ENCODE measurements around the gene CFAP68. TPM values are rescaled to one million over a fixed set of nuclear protein-coding genes. Genes with fewer than 3 reads are reported as not detected.

The CFAP68 gene
- total RNA-seq, 1 experiment from 2014 or later: 8.6 TPM

DNA sequence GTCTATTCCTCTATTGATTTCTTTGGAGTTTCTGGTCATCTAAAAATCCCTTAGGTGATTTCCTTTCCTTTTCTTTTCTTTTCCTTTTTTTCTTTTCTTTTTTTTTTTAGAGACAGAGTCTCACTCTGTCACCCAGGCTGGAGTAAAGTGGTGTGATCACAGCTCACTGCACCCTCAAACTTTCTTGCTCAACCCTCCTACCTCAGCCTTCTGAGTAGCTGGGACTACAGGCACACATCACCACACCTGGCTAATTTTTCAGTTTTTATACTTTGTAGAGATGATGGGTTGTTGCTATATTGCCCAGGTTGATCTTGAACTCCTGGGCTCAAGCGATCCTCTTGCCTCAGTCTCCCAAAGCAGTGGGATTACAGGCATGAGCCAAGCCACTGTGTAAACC is 37.4 kb downstream of the CFAP68 start:
- H3K4me3 ChIP-seq: no peak overlapping the region
- no peak for DNase-seq (ENCODE audit: low read depth in 1 of 2, low spot score in 2 of 2)
- H3K27me3 ChIP-seq (replicated peaks): no peaks in the 10 kb centered on the region
- peaks cover 20% of the 10 kb centered on the region for H3K4me1 ChIP-seq (replicated peaks)
- H3K9me3 ChIP-seq (replicated peaks): no peaks in the 10 kb centered on the region
- no peak overlapping the region for H3K27ac ChIP-seq
- no peaks in the 10 kb centered on the region for H3K36me3 ChIP-seq

DNA sequence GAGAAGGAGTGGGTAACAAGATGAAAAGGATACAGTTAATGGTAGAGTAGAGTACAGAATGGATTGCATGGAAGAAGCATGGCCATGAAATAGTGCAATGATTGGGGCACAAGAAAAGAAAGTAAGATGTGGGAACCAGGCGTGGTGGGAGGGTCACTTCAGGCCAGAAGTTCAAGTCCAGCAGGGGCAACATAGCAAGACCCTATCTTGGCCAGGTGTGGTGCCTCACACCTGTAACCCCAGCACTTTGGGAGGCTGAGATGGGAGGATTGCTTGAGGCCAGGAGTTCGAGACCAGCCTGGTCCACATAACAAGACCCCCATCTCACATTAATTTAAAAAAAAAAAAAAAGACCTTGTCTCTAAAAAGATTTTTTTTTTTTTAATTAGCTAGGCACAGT is 38.0 kb downstream of the CFAP68 start:
- Histone ChIP-seq H3K36me3 (no peaks in the 10 kb centered on the region), H3K4me3 (no peak overlapping the region), H3K9me3 (replicated peaks) (no peaks in the 10 kb centered on the region), H3K27me3 (replicated peaks) (no peaks in the 10 kb centered on the region), H3K4me1 (replicated peaks) (peaks cover 14% of the 10 kb centered on the region), H3K27ac (no peak overlapping the region)
- no peak for DNase-seq (ENCODE audit: low read depth in 1 of 2, low spot score in 2 of 2)

DNA sequence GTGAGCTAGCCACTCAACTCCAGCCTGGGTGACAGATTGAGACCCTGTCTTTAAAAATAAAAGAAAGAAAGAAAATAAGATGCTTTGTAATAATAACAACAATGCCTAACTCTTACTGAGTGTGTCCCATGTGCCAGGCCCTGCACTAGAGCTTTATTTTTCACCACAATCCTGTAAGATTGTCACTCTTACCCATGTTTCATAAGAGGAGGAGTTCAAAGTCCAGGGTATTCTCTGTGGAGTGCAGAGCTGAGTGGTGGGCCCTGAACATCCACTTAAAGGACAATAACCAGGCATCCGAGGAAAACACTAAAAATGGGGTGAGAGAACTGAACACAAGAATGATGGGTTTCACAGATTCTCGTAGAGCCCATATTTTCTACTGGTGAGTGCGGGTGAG is 38.4 kb downstream of the CFAP68 start:
- no peaks in the 10 kb centered on the region for H3K36me3 ChIP-seq
- H3K4me1 ChIP-seq (replicated peaks): peaks cover 14% of the 10 kb centered on the region
- no peak overlapping the region for H3K27ac ChIP-seq
- no peaks in the 10 kb centered on the region for H3K27me3 ChIP-seq (replicated peaks)
- DNase-seq (ENCODE audit: low read depth in 1 of 2, low spot score in 2 of 2): no peak
- no peak overlapping the region for H3K4me3 ChIP-seq
- H3K9me3 ChIP-seq (replicated peaks): no peaks in the 10 kb centered on the region

DNA sequence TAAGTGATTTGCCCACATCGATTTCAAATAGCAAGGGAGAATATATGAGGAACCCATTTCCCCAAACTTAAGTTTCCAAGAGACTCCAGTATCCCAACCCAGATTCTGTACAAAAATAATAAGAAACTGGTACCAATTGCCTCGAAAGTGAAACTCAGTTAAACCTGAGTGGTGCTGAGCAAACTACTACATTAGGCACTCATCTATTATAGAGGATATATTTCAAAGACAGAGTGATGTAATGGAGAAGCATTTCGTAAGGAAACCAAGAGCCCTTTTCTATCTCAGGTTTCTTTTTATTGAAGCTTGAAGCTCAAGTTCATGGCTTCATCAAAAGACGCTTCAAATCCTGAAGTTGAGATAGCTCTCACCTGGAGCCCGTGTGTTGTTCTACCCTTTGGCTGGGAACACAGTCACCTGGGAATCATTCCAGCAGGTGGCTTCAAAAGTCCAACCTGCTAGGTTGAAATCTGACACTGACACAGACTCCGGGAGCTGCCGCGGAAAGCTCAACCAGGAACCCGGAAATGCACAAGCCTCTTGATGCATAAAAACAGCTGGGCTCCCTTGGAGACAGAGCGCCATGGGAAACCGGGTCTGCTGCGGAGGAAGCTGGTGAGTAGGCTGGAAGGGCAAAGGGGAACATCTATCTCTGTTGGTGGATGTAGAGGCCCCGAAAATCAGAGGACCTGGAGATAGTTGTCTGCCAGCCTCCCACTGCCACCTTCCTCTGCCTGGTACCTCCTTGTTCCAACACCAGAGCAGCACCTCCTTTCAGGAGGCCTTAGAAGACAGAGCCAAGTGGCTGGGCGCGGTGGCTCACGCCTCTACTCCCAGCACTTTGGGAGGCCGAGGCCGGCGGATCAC is 39.3 kb downstream of the CFAP68 start, which contains the start of gene C11orf52:
Gene C11orf52 (plus strand): TSS at position 524 of the 867 bp plus-strand sequence. CDS start 60 bp downstream, at position 584.
- DNase-seq (ENCODE audit: low read depth in 1 of 2, low spot score in 2 of 2): no peak
- Histone ChIP-seq H3K4me1 (replicated peaks) (peaks cover 19% of the 10 kb centered on the region), H3K9me3 (replicated peaks) (no peaks in the 10 kb centered on the region), H3K27ac (no peak within 1 kb of the TSS), H3K27me3 (replicated peaks) (no peaks in the 10 kb centered on the region), H3K36me3 (no peaks in the 10 kb centered on the region), H3K4me3 (no peak within 1 kb of the TSS)

DNA sequence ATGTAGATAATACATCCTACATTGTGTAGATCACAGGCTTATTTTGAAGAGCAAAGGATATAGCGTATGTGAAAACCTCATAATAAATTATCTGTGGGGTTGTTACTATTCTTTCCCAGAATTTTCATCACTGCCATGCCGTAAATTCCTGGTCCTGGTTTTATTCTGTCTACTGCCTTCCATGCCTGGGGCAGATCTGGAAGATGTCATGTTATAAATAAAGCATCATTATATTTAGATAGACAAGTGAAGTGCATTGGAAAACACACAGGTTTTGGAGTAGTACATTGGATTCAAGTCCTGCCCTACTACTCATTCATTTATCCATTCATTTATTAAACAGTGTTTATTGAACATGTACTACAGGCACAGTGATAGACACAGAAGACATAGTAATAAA is 41.6 kb downstream of the CFAP68 start:
- H3K27ac ChIP-seq: no peak overlapping the region
- no peak for DNase-seq (ENCODE audit: low read depth in 1 of 2, low spot score in 2 of 2)
- H3K4me1 ChIP-seq (replicated peaks): peaks cover 14% of the 10 kb centered on the region
- no peaks in the 10 kb centered on the region for H3K36me3 ChIP-seq
- H3K27me3 ChIP-seq (replicated peaks): no peaks in the 10 kb centered on the region
- no peak overlapping the region for H3K4me3 ChIP-seq
- no peaks in the 10 kb centered on the region for H3K9me3 ChIP-seq (replicated peaks)

DNA sequence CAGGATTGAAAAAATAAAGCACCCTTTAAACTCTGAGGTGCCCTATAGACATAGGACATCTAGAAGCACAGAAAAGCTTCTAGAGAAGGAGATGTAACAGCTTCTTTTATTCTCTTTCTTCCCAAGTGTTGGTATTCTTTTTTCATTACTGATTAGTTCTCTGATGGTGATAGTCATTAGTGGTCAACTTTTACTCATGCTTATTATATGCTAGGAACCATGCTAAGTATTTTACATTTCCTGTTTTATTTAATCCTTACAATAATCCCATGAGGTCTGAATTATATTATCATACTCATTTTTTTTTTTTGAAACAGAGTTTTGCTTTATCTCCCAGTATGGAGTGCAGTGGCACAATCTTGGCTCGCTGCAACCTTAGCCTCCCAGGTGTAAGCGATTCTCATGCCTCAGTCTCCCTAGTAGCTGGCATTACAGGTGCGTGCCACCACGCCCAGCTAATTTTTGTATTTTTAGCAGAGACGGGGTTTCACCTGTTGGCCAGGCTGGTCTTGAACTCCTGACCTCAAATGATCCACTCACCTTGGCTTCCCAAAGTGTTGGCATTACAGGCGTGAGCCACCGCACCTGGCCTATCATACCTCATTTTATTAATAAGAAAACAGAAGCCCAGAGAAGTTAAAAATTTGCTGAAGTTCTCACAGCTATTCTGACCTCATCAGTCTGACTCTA is 42.3 kb downstream of the CFAP68 start:
- H3K4me1 ChIP-seq (replicated peaks): peaks cover 21% of the 10 kb centered on the region
- H3K36me3 ChIP-seq: no peaks in the 10 kb centered on the region
- DNase-seq (ENCODE audit: low read depth in 1 of 2, low spot score in 2 of 2): no peak
- H3K27me3 ChIP-seq (replicated peaks): no peaks in the 10 kb centered on the region
- H3K9me3 ChIP-seq (replicated peaks): no peaks in the 10 kb centered on the region
- H3K27ac ChIP-seq: no peak overlapping the region
- H3K4me3 ChIP-seq: no peak overlapping the region

DNA sequence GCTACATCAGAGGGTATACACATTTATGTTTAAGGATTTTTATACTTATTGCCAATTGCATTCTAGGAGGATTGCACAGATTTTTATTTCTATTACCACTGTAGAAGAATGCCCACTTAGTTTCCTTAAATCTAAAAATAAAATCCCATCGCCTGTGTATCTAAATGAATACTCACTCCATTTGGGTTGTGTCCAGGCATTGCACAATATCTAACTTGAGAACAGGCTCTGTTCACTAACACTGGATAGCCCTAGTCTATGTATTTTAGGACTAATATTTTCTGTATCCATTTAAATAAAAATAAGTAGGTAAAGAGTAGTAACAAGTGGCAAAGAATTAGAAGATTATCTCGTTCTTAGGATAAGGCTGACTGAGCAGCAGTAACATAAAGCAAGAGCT is 43.5 kb downstream of the CFAP68 start:
- no peak overlapping the region for H3K4me3 ChIP-seq

DNA sequence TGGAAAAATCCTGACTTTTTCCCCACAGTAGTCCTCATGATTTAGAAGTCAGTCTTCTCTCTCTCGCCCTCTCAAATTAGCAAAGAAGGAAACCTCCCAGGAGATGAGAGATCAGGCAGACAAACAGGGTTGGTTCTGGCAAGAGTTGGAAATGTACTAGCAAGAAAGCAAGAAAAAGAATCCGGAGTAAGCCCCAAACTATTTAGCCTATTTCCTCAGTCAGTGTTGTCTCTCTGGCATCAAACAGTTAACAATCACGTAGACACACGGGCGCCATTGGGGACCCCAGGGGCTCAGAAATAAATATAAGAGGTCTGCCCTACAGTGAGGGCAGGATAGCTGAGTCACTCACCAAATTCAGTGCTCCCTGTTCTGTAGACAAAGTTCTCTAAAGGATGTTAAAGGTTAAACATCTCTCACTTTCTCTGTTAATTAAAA is 44.0 kb downstream of the CFAP68 start:
- Histone ChIP-seq H3K4me1 (replicated peaks) (peaks cover 26% of the 10 kb centered on the region), H3K27ac (peak overlapping the region; percentile 54), H3K27me3 (replicated peaks) (no peaks in the 10 kb centered on the region), H3K36me3 (no peaks in the 10 kb centered on the region), H3K9me3 (replicated peaks) (no peaks in the 10 kb centered on the region), H3K4me3 (no peak overlapping the region)
- DNase-seq (ENCODE audit: low read depth in 1 of 2, low spot score in 2 of 2): peak in 1 of 2 experiments; percentile 23

More for the DNA sequence above, 43.5 kb downstream of the CFAP68 start:
- no peak for DNase-seq (ENCODE audit: low read depth in 1 of 2, low spot score in 2 of 2)
- Histone ChIP-seq H3K27me3 (replicated peaks) (no peaks in the 10 kb centered on the region), H3K4me1 (replicated peaks) (peaks cover 26% of the 10 kb centered on the region), H3K36me3 (no peaks in the 10 kb centered on the region), H3K9me3 (replicated peaks) (no peaks in the 10 kb centered on the region), H3K27ac (peak overlapping the region; percentile 54)

DNA sequence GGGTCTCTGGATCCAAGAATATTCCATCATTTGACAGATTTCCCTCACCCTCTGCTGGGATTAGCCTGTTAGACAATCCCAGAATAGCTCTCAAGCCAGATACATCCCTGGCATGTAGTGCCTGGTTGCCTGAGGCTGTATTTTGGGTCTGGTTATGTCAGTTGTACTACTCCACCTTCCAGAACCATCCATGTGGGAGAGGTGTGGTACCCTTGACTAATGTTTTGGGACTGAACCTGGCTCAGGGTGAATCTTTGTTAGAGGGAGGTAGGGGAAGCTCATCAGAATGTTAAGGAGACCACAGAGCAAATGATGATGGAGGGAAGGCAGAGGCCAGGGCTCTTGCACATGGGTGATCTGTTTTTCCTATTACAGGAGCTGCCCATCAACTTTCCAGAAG is 44.6 kb downstream of the CFAP68 start:
- H3K27ac ChIP-seq: peak overlapping the region; percentile 54
- H3K4me3 ChIP-seq: no peak overlapping the region
- DNase-seq (ENCODE audit: low read depth in 1 of 2, low spot score in 2 of 2): no peak
- H3K27me3 ChIP-seq (replicated peaks): no peaks in the 10 kb centered on the region
- peaks cover 26% of the 10 kb centered on the region for H3K4me1 ChIP-seq (replicated peaks)
- no peaks in the 10 kb centered on the region for H3K9me3 ChIP-seq (replicated peaks)
- H3K36me3 ChIP-seq: no peaks in the 10 kb centered on the region

DNA sequence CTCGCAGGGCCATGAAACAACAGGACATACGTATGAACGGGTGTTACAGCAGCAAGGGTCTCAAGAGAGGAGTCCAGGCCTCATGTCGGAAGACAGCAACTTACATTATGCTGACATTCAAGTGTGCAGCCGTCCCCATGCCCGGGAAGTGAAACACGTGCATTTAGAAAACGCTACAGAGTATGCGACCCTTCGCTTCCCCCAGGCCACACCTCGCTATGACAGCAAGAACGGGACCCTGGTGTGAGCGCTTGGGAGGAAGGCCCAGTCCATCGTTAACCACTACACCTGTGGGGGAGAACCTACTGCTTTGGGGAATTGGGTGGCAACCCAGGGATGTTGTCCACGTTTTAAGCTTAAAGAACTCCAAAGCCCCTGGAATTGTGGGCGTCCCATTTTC is 46.6 kb downstream of the CFAP68 start:
- Histone ChIP-seq H3K27me3 (replicated peaks) (no peaks in the 10 kb centered on the region), H3K27ac (no peak overlapping the region), H3K4me1 (replicated peaks) (peaks cover 26% of the 10 kb centered on the region), H3K4me3 (no peak overlapping the region), H3K9me3 (replicated peaks) (no peaks in the 10 kb centered on the region), H3K36me3 (no peaks in the 10 kb centered on the region)
- no peak for DNase-seq (ENCODE audit: low read depth in 1 of 2, low spot score in 2 of 2)

DNA sequence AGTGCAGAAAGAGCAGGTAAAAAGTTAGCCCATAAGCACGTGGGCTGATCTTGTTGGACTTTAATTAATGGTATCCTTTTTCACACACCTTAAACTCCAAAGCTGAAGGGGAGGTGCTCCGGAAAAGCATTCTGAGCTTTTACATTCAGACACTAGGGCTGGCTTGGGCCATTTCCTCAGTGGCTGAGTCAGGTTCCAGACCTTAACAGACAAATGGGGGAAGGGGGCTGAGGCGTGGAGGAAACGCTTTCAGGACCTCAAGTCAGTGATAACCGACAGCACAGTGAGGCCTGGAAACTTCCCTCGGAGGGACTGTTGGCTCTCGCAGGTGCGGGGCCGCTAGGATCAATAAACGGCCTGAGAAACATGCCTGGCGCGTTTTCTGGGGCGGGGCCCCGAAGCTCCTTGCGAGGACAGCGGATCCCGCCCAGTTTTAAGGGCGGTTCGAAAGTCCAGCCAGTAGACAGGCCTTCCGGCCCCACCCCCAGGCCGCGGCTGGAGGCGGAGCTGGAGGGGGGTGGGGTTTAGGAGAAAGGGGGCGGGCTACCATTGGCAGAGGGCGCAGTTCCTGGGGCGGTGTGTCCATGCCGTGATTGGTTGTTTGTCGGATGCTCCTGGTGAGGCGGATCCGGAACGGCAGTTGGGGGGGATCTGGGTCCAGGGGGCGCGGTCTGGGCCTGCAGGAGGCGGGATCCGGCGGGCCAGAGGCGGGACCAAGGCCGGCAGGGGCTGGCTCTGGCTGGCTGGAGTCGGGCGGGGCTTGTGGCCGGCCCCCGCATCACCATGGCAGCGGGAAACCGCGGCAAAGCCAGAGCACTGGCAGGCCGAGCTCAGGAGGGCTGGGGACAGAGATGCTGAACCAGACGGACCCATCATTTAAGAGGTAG is 47.4 kb downstream of the CFAP68 start:
- peak overlapping the region; percentile 80 for H3K27ac ChIP-seq
- no peaks in the 10 kb centered on the region for H3K9me3 ChIP-seq (replicated peaks)
- peak overlapping the region; percentile 38 for H3K4me3 ChIP-seq

DNA sequence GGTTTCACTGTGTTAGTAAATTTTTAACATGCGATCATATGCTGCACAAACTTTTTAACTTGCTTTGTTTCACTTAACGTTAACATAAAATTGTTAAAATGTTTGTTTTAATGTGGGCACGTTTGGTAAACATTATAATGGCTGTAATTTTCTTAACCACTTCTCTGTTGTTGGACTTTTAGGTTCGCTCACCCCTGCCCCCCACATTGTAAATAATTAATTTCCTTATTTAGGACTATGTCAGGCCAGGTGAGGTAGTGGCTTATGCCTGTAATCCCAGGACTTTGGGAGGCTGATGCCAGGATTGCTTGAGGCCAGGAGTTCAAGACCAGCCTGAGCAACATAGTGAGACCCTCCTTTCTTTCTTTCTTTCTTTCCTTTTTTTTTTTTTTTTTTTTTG is 51.1 kb downstream of the CFAP68 start:
- Histone ChIP-seq H3K4me1 (replicated peaks) (peaks cover 11% of the 10 kb centered on the region), H3K27me3 (replicated peaks) (no peaks in the 10 kb centered on the region), H3K4me3 (no peak overlapping the region), H3K36me3 (no peaks in the 10 kb centered on the region), H3K9me3 (replicated peaks) (no peaks in the 10 kb centered on the region), H3K27ac (no peak overlapping the region)
- DNase-seq (ENCODE audit: low read depth in 1 of 2, low spot score in 2 of 2): no peak

More for the DNA sequence above, 47.4 kb downstream of the CFAP68 start:
- Histone ChIP-seq H3K4me1 (replicated peaks) (peaks cover 26% of the 10 kb centered on the region), H3K27me3 (replicated peaks) (no peaks in the 10 kb centered on the region), H3K36me3 (no peaks in the 10 kb centered on the region)
- DNase-seq (ENCODE audit: low read depth in 1 of 2, low spot score in 2 of 2): peak; percentile 81 to 90

DNA sequence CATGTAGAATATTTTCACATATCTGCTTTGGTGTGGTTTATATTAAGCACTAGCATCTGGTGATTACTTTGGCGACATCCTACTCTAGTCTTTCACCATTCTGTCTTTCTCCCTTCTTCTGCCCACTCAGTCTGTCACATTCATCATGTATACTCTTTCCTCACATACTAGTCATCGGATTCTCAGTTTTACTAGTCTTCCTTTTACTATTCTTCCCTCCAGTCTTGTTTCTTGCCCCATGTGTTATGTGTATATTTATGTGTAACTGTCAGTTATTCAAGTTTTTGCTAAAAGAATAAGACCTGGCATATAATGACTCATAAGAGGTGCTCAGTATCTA is 53.2 kb downstream of the CFAP68 start:
- no peak for DNase-seq (ENCODE audit: low read depth in 1 of 2, low spot score in 2 of 2)
- Histone ChIP-seq H3K4me3 (no peak overlapping the region), H3K27ac (no peak overlapping the region), H3K36me3 (no peaks in the 10 kb centered on the region), H3K4me1 (replicated peaks) (peaks cover 16% of the 10 kb centered on the region), H3K9me3 (replicated peaks) (no peaks in the 10 kb centered on the region), H3K27me3 (replicated peaks) (no peaks in the 10 kb centered on the region)
